Liver (tissue), 3 donors: ENCODE data around the gene ATP11B.

Source experiments
- GABPA ChIP-seq, 2 donors: IDR thresholded peaks in 1 of 2; conservative IDR thresholded peaks in 1 of 2; 2 replicates each; pipeline ENCODE4 v1.6.1; 2016; ENCODE audit warnings: antibody characterized with exemption in 2 of 2, mild to moderate bottlenecking in 1 of 2, moderate library complexity in 1 of 2
- YY1 ChIP-seq: IDR thresholded peaks from 2 replicates; pipeline ENCODE4 v1.6.1; 2016; ENCODE audit warnings: antibody characterized with exemption, mild to moderate bottlenecking
- TF ChIP-seq, protein P1 (sequence below): IDR thresholded peaks from 2 replicates; pipeline ENCODE4 v1.6.1; 2016; ENCODE audit warnings: antibody characterized with exemption, mild to moderate bottlenecking
- TF ChIP-seq, protein P2 (sequence below): IDR thresholded peaks from 2 replicates; pipeline ENCODE4 v1.6.1; 2016; ENCODE audit warnings: antibody characterized with exemption
- TF ChIP-seq, protein P3 (sequence below): IDR thresholded peaks from 2 replicates; pipeline ENCODE4 v1.6.1; 2016; ENCODE audit warnings: antibody characterized with exemption
- TF ChIP-seq, protein P4 (sequence below): fragments of 150-350 bp; IDR thresholded peaks from 2 replicates; pipeline ENCODE4 v1.5.1; 2017; ENCODE audit warnings: improper control_type of control experiment, low read depth, low read length; ENCODE audit not compliant: missing input control
- donor health status: healthy.
- donor health status: healthy.

DNA sequence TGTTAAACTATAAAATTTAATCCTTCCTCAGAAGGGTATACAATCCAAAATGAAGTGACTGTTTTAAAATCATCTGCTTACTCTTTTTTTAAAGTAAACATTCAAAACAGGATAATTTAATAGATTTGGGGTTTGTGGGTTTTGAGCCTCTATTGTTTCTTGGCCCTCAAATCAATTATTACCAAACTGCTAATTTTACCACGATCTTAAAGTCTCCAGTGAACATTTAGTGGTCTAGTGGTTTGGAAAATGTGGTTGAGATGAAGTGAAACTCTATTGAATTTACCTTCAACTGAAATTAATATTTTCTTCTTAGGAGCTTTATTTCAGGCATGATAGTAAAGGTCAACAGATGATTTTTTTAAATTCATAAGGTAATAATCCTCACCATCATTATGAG lies 11.2 kb upstream of the ATP11B start:
- TF ChIP-seq, protein P1, sequence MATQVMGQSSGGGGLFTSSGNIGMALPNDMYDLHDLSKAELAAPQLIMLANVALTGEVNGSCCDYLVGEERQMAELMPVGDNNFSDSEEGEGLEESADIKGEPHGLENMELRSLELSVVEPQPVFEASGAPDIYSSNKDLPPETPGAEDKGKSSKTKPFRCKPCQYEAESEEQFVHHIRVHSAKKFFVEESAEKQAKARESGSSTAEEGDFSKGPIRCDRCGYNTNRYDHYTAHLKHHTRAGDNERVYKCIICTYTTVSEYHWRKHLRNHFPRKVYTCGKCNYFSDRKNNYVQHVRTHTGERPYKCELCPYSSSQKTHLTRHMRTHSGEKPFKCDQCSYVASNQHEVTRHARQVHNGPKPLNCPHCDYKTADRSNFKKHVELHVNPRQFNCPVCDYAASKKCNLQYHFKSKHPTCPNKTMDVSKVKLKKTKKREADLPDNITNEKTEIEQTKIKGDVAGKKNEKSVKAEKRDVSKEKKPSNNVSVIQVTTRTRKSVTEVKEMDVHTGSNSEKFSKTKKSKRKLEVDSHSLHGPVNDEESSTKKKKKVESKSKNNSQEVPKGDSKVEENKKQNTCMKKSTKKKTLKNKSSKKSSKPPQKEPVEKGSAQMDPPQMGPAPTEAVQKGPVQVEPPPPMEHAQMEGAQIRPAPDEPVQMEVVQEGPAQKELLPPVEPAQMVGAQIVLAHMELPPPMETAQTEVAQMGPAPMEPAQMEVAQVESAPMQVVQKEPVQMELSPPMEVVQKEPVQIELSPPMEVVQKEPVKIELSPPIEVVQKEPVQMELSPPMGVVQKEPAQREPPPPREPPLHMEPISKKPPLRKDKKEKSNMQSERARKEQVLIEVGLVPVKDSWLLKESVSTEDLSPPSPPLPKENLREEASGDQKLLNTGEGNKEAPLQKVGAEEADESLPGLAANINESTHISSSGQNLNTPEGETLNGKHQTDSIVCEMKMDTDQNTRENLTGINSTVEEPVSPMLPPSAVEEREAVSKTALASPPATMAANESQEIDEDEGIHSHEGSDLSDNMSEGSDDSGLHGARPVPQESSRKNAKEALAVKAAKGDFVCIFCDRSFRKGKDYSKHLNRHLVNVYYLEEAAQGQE: no peak
- TF ChIP-seq, protein P2, sequence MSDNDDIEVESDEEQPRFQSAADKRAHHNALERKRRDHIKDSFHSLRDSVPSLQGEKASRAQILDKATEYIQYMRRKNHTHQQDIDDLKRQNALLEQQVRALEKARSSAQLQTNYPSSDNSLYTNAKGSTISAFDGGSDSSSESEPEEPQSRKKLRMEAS: no peak
- TF ChIP-seq, protein P3, sequence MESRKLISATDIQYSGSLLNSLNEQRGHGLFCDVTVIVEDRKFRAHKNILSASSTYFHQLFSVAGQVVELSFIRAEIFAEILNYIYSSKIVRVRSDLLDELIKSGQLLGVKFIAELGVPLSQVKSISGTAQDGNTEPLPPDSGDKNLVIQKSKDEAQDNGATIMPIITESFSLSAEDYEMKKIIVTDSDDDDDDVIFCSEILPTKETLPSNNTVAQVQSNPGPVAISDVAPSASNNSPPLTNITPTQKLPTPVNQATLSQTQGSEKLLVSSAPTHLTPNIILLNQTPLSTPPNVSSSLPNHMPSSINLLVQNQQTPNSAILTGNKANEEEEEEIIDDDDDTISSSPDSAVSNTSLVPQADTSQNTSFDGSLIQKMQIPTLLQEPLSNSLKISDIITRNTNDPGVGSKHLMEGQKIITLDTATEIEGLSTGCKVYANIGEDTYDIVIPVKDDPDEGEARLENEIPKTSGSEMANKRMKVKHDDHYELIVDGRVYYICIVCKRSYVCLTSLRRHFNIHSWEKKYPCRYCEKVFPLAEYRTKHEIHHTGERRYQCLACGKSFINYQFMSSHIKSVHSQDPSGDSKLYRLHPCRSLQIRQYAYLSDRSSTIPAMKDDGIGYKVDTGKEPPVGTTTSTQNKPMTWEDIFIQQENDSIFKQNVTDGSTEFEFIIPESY: no peak
- TF ChIP-seq, protein P4, sequence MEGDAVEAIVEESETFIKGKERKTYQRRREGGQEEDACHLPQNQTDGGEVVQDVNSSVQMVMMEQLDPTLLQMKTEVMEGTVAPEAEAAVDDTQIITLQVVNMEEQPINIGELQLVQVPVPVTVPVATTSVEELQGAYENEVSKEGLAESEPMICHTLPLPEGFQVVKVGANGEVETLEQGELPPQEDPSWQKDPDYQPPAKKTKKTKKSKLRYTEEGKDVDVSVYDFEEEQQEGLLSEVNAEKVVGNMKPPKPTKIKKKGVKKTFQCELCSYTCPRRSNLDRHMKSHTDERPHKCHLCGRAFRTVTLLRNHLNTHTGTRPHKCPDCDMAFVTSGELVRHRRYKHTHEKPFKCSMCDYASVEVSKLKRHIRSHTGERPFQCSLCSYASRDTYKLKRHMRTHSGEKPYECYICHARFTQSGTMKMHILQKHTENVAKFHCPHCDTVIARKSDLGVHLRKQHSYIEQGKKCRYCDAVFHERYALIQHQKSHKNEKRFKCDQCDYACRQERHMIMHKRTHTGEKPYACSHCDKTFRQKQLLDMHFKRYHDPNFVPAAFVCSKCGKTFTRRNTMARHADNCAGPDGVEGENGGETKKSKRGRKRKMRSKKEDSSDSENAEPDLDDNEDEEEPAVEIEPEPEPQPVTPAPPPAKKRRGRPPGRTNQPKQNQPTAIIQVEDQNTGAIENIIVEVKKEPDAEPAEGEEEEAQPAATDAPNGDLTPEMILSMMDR: no peak
- TF ChIP-seq YY1 (no peak), GABPA (IDR thresholded peaks at IDR 0.05 in 1 of 2, conservative IDR thresholded peaks at IDR 0.05 in 1 of 2) (no peak)
